Liver (tissue), 9 donors: ENCODE measurements around the gene GLRX5. TPM values are rescaled to one million over a fixed set of nuclear protein-coding genes. Genes with fewer than 3 reads are reported as not detected.

Source experiments
- DNase-seq: peaks from one replicate; pipeline ENCODE4 v3.0.0-alpha.2; 2017; ENCODE audit warnings: low spot score
- H3K27ac ChIP-seq, 2 donors: one replicate each; pipeline ENCODE4 v1.7.0; 2013; ENCODE audit warnings: inconsistent platforms in 2 of 2, low read length in 2 of 2, control low read depth in 1 of 2, low read depth in 1 of 2, mild to moderate bottlenecking in 1 of 2
- H3K27me3 ChIP-seq, 4 donors: one replicate each; pipeline versions ENCODE4 v1.6.1 to v1.7.0; 2013; ENCODE audit warnings: low read length in 3 of 4, inconsistent platforms in 1 of 4, mild to moderate bottlenecking in 1 of 4, moderate library complexity in 1 of 4; ENCODE audit not compliant: control insufficient read depth in 4 of 4, insufficient read depth in 4 of 4
- H3K36me3 ChIP-seq, 4 donors: one replicate each; pipeline versions ENCODE4 v1.6.1 to v1.7.0; 2013; ENCODE audit warnings: low read length in 3 of 4, mild to moderate bottlenecking in 3 of 4, low read depth in 1 of 4, moderate library complexity in 1 of 4; ENCODE audit not compliant: control insufficient read depth in 4 of 4, insufficient read depth in 3 of 4
- H3K4me1 ChIP-seq, 4 donors: one replicate each; pipeline versions ENCODE4 v1.6.1 to v1.7.0; 2013; ENCODE audit warnings: low read length in 3 of 4, mild to moderate bottlenecking in 3 of 4, moderate library complexity in 1 of 4; ENCODE audit not compliant: control insufficient read depth in 4 of 4, insufficient read depth in 4 of 4
- H3K4me3 ChIP-seq, 3 donors: one replicate each; pipeline versions ENCODE4 v1.6.1 to v1.7.0; 2013; ENCODE audit warnings: low read length in 3 of 3, control low read depth in 1 of 3, low read depth in 1 of 3, mild to moderate bottlenecking in 1 of 3
- H3K9ac ChIP-seq, 2 donors: one replicate each; pipeline ENCODE4 v1.7.0; 2013; ENCODE audit warnings: low read length in 2 of 2, mild to moderate bottlenecking in 2 of 2, moderate library complexity in 2 of 2, control low read depth in 1 of 2, low read depth in 1 of 2
- H3K9me3 ChIP-seq, 4 donors: one replicate each; pipeline versions ENCODE4 v1.6.1 to v1.7.0; 2013; ENCODE audit warnings: low read length in 3 of 4; ENCODE audit not compliant: control insufficient read depth in 4 of 4
- CTCF ChIP-seq: fragments of 150-350 bp; IDR thresholded peaks from 2 replicates; pipeline ENCODE4 v1.5.1; 2017; ENCODE audit warnings: improper control_type of control experiment, low read depth, low read length; ENCODE audit not compliant: missing input control
- EGR1 ChIP-seq, 2 donors: IDR thresholded peaks; 2 replicates each; pipeline ENCODE4 v1.6.1; 2016 to 2018; ENCODE audit warnings: antibody characterized with exemption in 2 of 2, low read depth in 2 of 2
- FOXA1 ChIP-seq: IDR thresholded peaks from 2 replicates; pipeline ENCODE4 v1.6.1; 2016; ENCODE audit warnings: antibody characterized with exemption
- FOXA2 ChIP-seq: IDR thresholded peaks from 2 replicates; pipeline ENCODE4 v1.6.1; 2016; ENCODE audit warnings: antibody characterized with exemption
- GABPA ChIP-seq, 2 donors: IDR thresholded peaks in 1 of 2; conservative IDR thresholded peaks in 1 of 2; 2 replicates each; pipeline ENCODE4 v1.6.1; 2016; ENCODE audit warnings: antibody characterized with exemption in 2 of 2, mild to moderate bottlenecking in 1 of 2, moderate library complexity in 1 of 2
- HNF4A ChIP-seq, 2 donors: conservative IDR thresholded peaks; 2 replicates each; pipeline ENCODE4 v1.6.1; 2016; ENCODE audit warnings: antibody characterized with exemption in 2 of 2, mild to moderate bottlenecking in 2 of 2
- HNF4G ChIP-seq: IDR thresholded peaks from 2 replicates; pipeline ENCODE4 v1.6.1; 2016; ENCODE audit warnings: antibody characterized with exemption
- JUND ChIP-seq, 2 donors: IDR thresholded peaks; 2 replicates each; pipeline ENCODE4 v1.6.1; 2016; ENCODE audit warnings: antibody characterized with exemption in 2 of 2
- NR2F2 ChIP-seq: IDR thresholded peaks from 2 replicates; pipeline ENCODE4 v1.6.1; 2016; ENCODE audit warnings: antibody characterized with exemption
- RXRA ChIP-seq, 2 donors: IDR thresholded peaks; 2 replicates each; pipeline ENCODE4 v1.6.1; 2017 to 2018; ENCODE audit warnings: antibody characterized with exemption in 2 of 2, mild to moderate bottlenecking in 1 of 2
- SP1 ChIP-seq: IDR thresholded peaks from 2 replicates; pipeline ENCODE4 v1.6.1; 2018; ENCODE audit warnings: antibody characterized with exemption, mild to moderate bottlenecking
- TAF1 ChIP-seq: conservative IDR thresholded peaks from 2 replicates; pipeline ENCODE4 v1.6.1; 2016; ENCODE audit warnings: antibody characterized with exemption, mild to moderate bottlenecking
- YY1 ChIP-seq: IDR thresholded peaks from 2 replicates; pipeline ENCODE4 v1.6.1; 2016; ENCODE audit warnings: antibody characterized with exemption, mild to moderate bottlenecking
- ZBTB33 ChIP-seq: IDR thresholded peaks from 2 replicates; pipeline ENCODE4 v1.6.1; 2016; ENCODE audit warnings: antibody characterized with exemption
- WGBS: extraction: QIAGEN DNeasy Blood & Tissue Kit; methylation state at CpG from one replicate; pipeline ENCODE4 v1.1.7; 2013; 5-methylcytosine and 5-hydroxymethylcytosine counted together
- polyA plus RNA-seq, 2 donors: library from polyadenylated mRNA; stranded (reverse) in 1 of 2; unstranded in 1 of 2; fragments of 200-250 nt in 1 of 2; fragments of >200 nt in 1 of 2; fragmentation: Nextera tagmentation in 1 of 2; extraction: Ambion mirVana in 1 of 2; gene quantifications; one replicate each; pipeline versions ENCODE4 v1.2.1 to v1.2.3, GENCODE V29; 2013 to 2015
- total RNA-seq, 2 donors: library from RNA; depleted of rRNA; stranded (reverse); fragments of >200 nt; gene quantifications; one replicate each; pipeline ENCODE4 v1.2.3, GENCODE V29; 2014
- TF ChIP-seq, protein P1 (sequence below): IDR thresholded peaks from 2 replicates; pipeline ENCODE4 v1.6.1; 2016; ENCODE audit warnings: antibody characterized with exemption
- TF ChIP-seq, protein P2 (sequence below): IDR thresholded peaks from 2 replicates; pipeline ENCODE4 v1.6.1; 2016; ENCODE audit warnings: antibody characterized with exemption, mild to moderate bottlenecking
- donor health status: healthy.
- donor health status: healthy.
- donor health status: healthy.
- donor health status: healthy.
- donor health status: healthy.

The GLRX5 gene
- total and polyA plus RNA-seq, 4 donors, result 28.4 to 172 (median 39.7) TPM

DNA sequence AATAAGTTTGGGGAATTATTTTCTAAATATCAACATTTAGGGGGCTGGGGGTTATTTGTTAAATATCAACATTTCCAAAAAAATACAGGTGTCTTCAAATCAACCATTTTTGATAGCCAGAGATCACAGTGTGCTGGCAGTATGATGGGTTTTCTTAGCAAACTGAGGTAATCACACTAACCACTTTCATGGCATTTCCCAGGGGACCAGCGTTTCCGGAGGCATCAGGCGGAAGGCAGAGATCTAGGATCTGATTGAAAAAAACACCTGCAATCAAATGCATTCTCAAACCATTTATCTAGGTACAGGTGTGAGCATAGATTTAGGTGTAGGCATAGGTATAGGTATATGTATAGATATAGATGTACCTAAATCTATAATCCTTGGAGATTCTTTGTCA, 34.6 kb downstream of the GLRX5 start (continued):
- no peak for TF ChIP-seq ZBTB33
- no peak for TF ChIP-seq YY1
- TF ChIP-seq RXRA (IDR thresholded peaks at IDR 0.05), result no peak
- TF ChIP-seq, protein P1, sequence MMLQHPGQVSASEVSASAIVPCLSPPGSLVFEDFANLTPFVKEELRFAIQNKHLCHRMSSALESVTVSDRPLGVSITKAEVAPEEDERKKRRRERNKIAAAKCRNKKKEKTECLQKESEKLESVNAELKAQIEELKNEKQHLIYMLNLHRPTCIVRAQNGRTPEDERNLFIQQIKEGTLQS, result no peak

GRCh38 chr14:95573313-95573712, 38.5 kb downstream of the GLRX5 start:
- Histone ChIP-seq H3K9ac (no peak overlapping the region), H3K4me3 (no peak overlapping the region), H3K9me3 (no peaks in the 10 kb centered on the region), H3K27ac (no peak overlapping the region), H3K36me3 (no peaks in the 10 kb centered on the region), H3K4me1 (no peaks in the 10 kb centered on the region), H3K27me3 (no peaks in the 10 kb centered on the region)
- no peak for TF ChIP-seq YY1
- no peak for TF ChIP-seq FOXA1
- TF ChIP-seq CTCF, result no peak
- TF ChIP-seq EGR1 (IDR thresholded peaks at IDR 0.05; ENCODE audit: low read depth in 2 of 2), result no peak
- no peak for TF ChIP-seq ZBTB33
- no peak for TF ChIP-seq RXRA (IDR thresholded peaks at IDR 0.05)
- no peak for TF ChIP-seq FOXA2
- DNase-seq, result no peak
- 97% methylated on average over 7 of the region's 7 CpGs for WGBS

DNA sequence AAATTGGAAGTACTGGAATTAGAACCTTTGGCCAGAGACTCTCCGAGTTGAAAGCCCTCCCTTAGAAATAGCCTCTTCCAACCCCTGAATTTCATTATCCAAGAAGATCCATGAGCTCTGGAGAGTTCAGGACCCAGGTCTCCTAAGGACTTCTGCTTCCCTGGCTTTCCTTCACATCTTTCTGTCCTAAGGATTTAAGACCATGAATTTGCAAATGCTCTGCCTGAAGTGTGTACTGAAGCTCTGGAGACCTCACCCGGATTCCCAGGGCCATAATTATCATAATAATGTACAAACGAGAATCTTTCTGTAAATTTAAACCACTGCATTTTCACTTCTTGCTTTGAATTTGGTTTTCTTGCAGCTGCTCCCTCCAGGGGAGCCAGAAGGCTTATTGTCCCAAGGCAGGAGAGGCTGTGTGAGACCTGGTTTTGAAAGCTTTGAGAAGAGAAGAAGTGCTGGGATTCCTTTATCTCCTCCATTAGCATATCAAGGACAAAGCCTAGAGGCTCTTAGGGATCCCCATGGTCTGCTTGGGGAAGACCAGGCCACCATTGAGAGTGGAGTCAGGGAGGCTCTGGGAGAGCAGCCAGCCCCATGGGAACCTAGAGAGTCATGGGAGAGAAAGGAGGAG, 41.1 kb downstream of the GLRX5 start:
- H3K36me3 ChIP-seq, result no peaks in the 10 kb centered on the region
- WGBS, result 54% methylated on average over 3 of the region's 3 CpGs
- no peaks in the 10 kb centered on the region for H3K27me3 ChIP-seq
- H3K9me3 ChIP-seq, result no peaks in the 10 kb centered on the region
- H3K4me3 ChIP-seq, result no peak overlapping the region
- H3K27ac ChIP-seq, result no peak overlapping the region
- no peak overlapping the region for H3K9ac ChIP-seq
- no peaks in the 10 kb centered on the region for H3K4me1 ChIP-seq
- no peak for TF ChIP-seq NR2F2
- no peak for TF ChIP-seq HNF4A (conservative IDR thresholded peaks at IDR 0.05)
- TF ChIP-seq RXRA (IDR thresholded peaks at IDR 0.05), result no peak
- TF ChIP-seq SP1, result no peak
- TF ChIP-seq ZBTB33, result no peak
- TF ChIP-seq HNF4G, result no peak
- TF ChIP-seq FOXA2, result no peak
- no peak for TF ChIP-seq TAF1
- no peak for TF ChIP-seq FOXA1
- TF ChIP-seq, protein P2, sequence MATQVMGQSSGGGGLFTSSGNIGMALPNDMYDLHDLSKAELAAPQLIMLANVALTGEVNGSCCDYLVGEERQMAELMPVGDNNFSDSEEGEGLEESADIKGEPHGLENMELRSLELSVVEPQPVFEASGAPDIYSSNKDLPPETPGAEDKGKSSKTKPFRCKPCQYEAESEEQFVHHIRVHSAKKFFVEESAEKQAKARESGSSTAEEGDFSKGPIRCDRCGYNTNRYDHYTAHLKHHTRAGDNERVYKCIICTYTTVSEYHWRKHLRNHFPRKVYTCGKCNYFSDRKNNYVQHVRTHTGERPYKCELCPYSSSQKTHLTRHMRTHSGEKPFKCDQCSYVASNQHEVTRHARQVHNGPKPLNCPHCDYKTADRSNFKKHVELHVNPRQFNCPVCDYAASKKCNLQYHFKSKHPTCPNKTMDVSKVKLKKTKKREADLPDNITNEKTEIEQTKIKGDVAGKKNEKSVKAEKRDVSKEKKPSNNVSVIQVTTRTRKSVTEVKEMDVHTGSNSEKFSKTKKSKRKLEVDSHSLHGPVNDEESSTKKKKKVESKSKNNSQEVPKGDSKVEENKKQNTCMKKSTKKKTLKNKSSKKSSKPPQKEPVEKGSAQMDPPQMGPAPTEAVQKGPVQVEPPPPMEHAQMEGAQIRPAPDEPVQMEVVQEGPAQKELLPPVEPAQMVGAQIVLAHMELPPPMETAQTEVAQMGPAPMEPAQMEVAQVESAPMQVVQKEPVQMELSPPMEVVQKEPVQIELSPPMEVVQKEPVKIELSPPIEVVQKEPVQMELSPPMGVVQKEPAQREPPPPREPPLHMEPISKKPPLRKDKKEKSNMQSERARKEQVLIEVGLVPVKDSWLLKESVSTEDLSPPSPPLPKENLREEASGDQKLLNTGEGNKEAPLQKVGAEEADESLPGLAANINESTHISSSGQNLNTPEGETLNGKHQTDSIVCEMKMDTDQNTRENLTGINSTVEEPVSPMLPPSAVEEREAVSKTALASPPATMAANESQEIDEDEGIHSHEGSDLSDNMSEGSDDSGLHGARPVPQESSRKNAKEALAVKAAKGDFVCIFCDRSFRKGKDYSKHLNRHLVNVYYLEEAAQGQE, result no peak
- TF ChIP-seq YY1, result no peak
- TF ChIP-seq EGR1 (IDR thresholded peaks at IDR 0.05; ENCODE audit: low read depth in 2 of 2), result no peak
- TF ChIP-seq GABPA (IDR thresholded peaks at IDR 0.05 in 1 of 2, conservative IDR thresholded peaks at IDR 0.05 in 1 of 2), result no peak
- TF ChIP-seq, protein P1, result no peak
- no peak for TF ChIP-seq JUND (IDR thresholded peaks at IDR 0.05)
- no peak for DNase-seq
